Retinal pigment epithelial cell (primary cell): Measurements from ENCODE around the gene MLPH.

Experiments
- DNase-seq: peaks from one replicate; pipeline ENCODE4 v3.0.0-alpha.2; 2010; ENCODE audit warnings: low read depth
- H3K4me3 ChIP-seq: 2 replicates; pipeline ENCODE4 v1.5.1; 2011; ENCODE audit warnings: mild to moderate bottlenecking, low read length, control low read depth, moderate library complexity
- CTCF ChIP-seq: conservative IDR thresholded peaks from 2 replicates; pipeline ENCODE4 v1.5.1; 2011; ENCODE audit warnings: low read depth, low read length, control low read depth, inconsistent platforms

Gene MLPH

GRCh38 chr2:237520290-237520689 lies 33.2 kb downstream of the MLPH start:
- no peak overlapping the region for H3K4me3 ChIP-seq
- TF ChIP-seq CTCF, result no peak
- no peak for DNase-seq

DNA sequence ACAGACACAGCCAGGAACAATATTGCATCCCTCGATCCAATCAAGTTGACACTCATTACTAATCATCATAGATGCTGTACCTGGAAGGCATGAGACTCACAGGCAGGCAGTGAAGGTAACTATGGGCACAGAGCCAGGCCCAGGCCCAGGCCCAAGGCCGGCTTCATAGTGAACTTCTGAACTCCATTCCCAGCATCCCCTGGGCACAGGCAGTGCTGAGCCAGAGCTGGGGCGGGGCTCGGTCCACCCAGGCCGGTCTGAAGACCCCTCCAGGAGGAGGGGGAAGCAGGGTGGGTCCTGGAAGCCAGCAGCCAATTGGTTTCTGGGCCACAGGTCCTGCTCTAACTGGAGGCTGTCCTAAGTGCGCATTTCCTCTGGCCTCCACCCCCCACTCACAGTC lies 37.6 kb downstream of the MLPH start:
- no peak for DNase-seq
- TF ChIP-seq CTCF, result no peak
- no peak overlapping the region for H3K4me3 ChIP-seq

GRCh38 chr2:237525559-237526157 lies 38.6 kb downstream of the MLPH start:
- no peak for DNase-seq
- no peak overlapping the region for H3K4me3 ChIP-seq
- TF ChIP-seq CTCF, result no peak

DNA sequence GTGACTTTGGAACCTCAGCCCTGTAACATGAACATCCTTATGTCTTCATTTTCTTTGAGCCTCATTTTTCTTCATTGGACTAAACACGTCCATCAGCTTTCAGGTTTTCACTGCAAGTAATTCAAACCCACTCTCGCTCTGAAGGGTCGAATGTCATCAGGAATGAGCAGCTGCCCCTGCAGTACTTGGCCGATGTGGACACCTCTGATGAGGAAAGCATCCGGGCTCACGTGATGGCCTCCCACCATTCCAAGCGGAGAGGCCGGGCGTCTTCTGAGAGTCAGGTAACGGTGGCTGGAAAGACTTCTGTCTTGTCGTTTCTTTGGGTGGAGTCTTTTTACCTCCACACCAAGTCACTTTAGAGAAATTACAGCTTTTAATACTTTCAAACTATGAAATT lies 40.2 kb downstream of the MLPH start:
- TF ChIP-seq CTCF, result no peak
- H3K4me3 ChIP-seq, result no peak overlapping the region
- DNase-seq, result no peak

GRCh38 chr2:237527766-237528165 lies 40.7 kb downstream of the MLPH start:
- TF ChIP-seq CTCF, result no peak
- DNase-seq, result no peak
- no peak overlapping the region for H3K4me3 ChIP-seq

GRCh38 chr2:237529452-237530402 lies 42.7 kb downstream of the MLPH start:
- no peak for DNase-seq
- H3K4me3 ChIP-seq, result no peak overlapping the region
- no peak for TF ChIP-seq CTCF
